IPS-15b (cell line): Measurements from ENCODE around the gene PRKCE.

Experiments
- H3K27me3 ChIP-seq: one replicate; pipeline ENCODE4 v1.6.1; 2013; ENCODE audit warnings: low read length; ENCODE audit not compliant: control insufficient read depth, insufficient read depth
- H3K36me3 ChIP-seq: one replicate; pipeline ENCODE4 v1.6.1; 2013; ENCODE audit warnings: low read length; ENCODE audit not compliant: control insufficient read depth, insufficient read depth
- H3K4me1 ChIP-seq: one replicate; pipeline ENCODE4 v1.6.1; 2013; ENCODE audit warnings: mild to moderate bottlenecking, low read length; ENCODE audit not compliant: control insufficient read depth, insufficient read depth
- H3K4me3 ChIP-seq: one replicate; pipeline ENCODE4 v1.5.1; 2013; ENCODE audit warnings: low read depth, low read length
- H3K9ac ChIP-seq: one replicate; pipeline ENCODE4 v1.6.1; 2013; ENCODE audit warnings: low read depth, mild to moderate bottlenecking, low read length
- H3K9me3 ChIP-seq: one replicate; pipeline ENCODE4 v1.6.1; 2013; ENCODE audit warnings: mild to moderate bottlenecking, low read length; ENCODE audit not compliant: control insufficient read depth, insufficient read depth

PRKCE gene

GRCh38 chr2:45814951-45815621 is 163.6 kb downstream of the PRKCE start:
- Histone ChIP-seq H3K36me3 (no peaks in the 10 kb centered on the region), H3K9ac (no peak overlapping the region), H3K4me3 (no peak overlapping the region), H3K27me3 (no peaks in the 10 kb centered on the region), H3K9me3 (no peaks in the 10 kb centered on the region), H3K4me1 (peaks cover 3% of the 10 kb centered on the region)

GRCh38 chr2:45816272-45816671 is 164.8 kb downstream of the PRKCE start:
- H3K9ac ChIP-seq, result no peak overlapping the region
- peaks cover 3% of the 10 kb centered on the region for H3K4me1 ChIP-seq
- H3K9me3 ChIP-seq, result no peaks in the 10 kb centered on the region
- no peak overlapping the region for H3K4me3 ChIP-seq
- no peaks in the 10 kb centered on the region for H3K36me3 ChIP-seq
- H3K27me3 ChIP-seq, result no peaks in the 10 kb centered on the region

- Histone ChIP-seq H3K4me1 (peaks cover 3% of the 10 kb centered on the region), H3K4me3 (no peak overlapping the region), H3K9me3 (no peaks in the 10 kb centered on the region), H3K9ac (no peak overlapping the region), H3K36me3 (no peaks in the 10 kb centered on the region), H3K27me3 (no peaks in the 10 kb centered on the region)
Observed at GRCh38 chr2:45818591-45818990, 167.1 kb downstream of the PRKCE start.

GRCh38 chr2:45820048-45820447 is 168.6 kb downstream of the PRKCE start:
- H3K9me3 ChIP-seq, result no peaks in the 10 kb centered on the region
- peaks cover 3% of the 10 kb centered on the region for H3K4me1 ChIP-seq
- no peak overlapping the region for H3K4me3 ChIP-seq
- no peaks in the 10 kb centered on the region for H3K36me3 ChIP-seq
- no peak overlapping the region for H3K9ac ChIP-seq
- no peaks in the 10 kb centered on the region for H3K27me3 ChIP-seq

- Histone ChIP-seq H3K36me3 (no peaks in the 10 kb centered on the region), H3K9ac (no peak overlapping the region), H3K27me3 (no peaks in the 10 kb centered on the region), H3K4me3 (no peak overlapping the region), H3K4me1 (no peaks in the 10 kb centered on the region), H3K9me3 (no peaks in the 10 kb centered on the region)
Observed at GRCh38 chr2:45821558-45822271, 170.2 kb downstream of the PRKCE start.

GRCh38 chr2:45822272-45822630 is 170.8 kb downstream of the PRKCE start:
- no peaks in the 10 kb centered on the region for H3K27me3 ChIP-seq
- no peaks in the 10 kb centered on the region for H3K4me1 ChIP-seq
- H3K9ac ChIP-seq, result no peak overlapping the region
- no peak overlapping the region for H3K4me3 ChIP-seq
- no peaks in the 10 kb centered on the region for H3K9me3 ChIP-seq
- H3K36me3 ChIP-seq, result no peaks in the 10 kb centered on the region

GRCh38 chr2:45823723-45824206 is 172.3 kb downstream of the PRKCE start:
- Histone ChIP-seq H3K9ac (no peak overlapping the region), H3K4me1 (no peaks in the 10 kb centered on the region), H3K27me3 (no peaks in the 10 kb centered on the region), H3K4me3 (no peak overlapping the region), H3K36me3 (no peaks in the 10 kb centered on the region), H3K9me3 (no peaks in the 10 kb centered on the region)

GRCh38 chr2:45825001-45825651 is 173.7 kb downstream of the PRKCE start:
- no peaks in the 10 kb centered on the region for H3K9me3 ChIP-seq
- no peaks in the 10 kb centered on the region for H3K27me3 ChIP-seq
- no peaks in the 10 kb centered on the region for H3K36me3 ChIP-seq
- H3K9ac ChIP-seq, result no peak overlapping the region
- H3K4me3 ChIP-seq, result no peak overlapping the region
- no peaks in the 10 kb centered on the region for H3K4me1 ChIP-seq

- no peaks in the 10 kb centered on the region for H3K4me1 ChIP-seq
- no peak overlapping the region for H3K4me3 ChIP-seq
Observed at GRCh38 chr2:45826460-45826859, 175.0 kb downstream of the PRKCE start.

GRCh38 chr2:45826884-45827635 is 175.6 kb downstream of the PRKCE start:
- H3K9me3 ChIP-seq, result no peaks in the 10 kb centered on the region
- no peak overlapping the region for H3K9ac ChIP-seq
- no peaks in the 10 kb centered on the region for H3K4me1 ChIP-seq
- no peaks in the 10 kb centered on the region for H3K36me3 ChIP-seq
- H3K27me3 ChIP-seq, result no peaks in the 10 kb centered on the region
- no peak overlapping the region for H3K4me3 ChIP-seq

More at GRCh38 chr2:45826460-45826859, 175.0 kb downstream of the PRKCE start:
- Histone ChIP-seq H3K9me3 (no peaks in the 10 kb centered on the region), H3K27me3 (no peaks in the 10 kb centered on the region), H3K36me3 (no peaks in the 10 kb centered on the region), H3K9ac (no peak overlapping the region)

- H3K27me3 ChIP-seq, result no peaks in the 10 kb centered on the region
- H3K4me1 ChIP-seq, result no peaks in the 10 kb centered on the region
- no peak overlapping the region for H3K9ac ChIP-seq
Observed at GRCh38 chr2:45830322-45830721, 178.8 kb downstream of the PRKCE start.

More at GRCh38 chr2:45830322-45830721, 178.8 kb downstream of the PRKCE start:
- Histone ChIP-seq H3K4me3 (no peak overlapping the region), H3K36me3 (no peaks in the 10 kb centered on the region), H3K9me3 (no peaks in the 10 kb centered on the region)
